Thymus (tissue), 11 donors: Measurements from ENCODE around the gene IL36RN. TPM values are rescaled to one million over a fixed set of nuclear protein-coding genes. Genes with fewer than 3 reads are reported as not detected.
"Not testable (repeated sequence)": the region's sequence is repeated elsewhere in the genome, so short reads cannot be mapped to it uniquely, and the experiment has no call there.

Source experiments
- DNase-seq, 9 donors: peaks; one replicate each; pipeline ENCODE4 v3.0.0-alpha.2; 2013; ENCODE audit warnings: low spot score in 9 of 9, low read depth in 6 of 9, missing footprints in 1 of 9
- H3K27ac ChIP-seq, 2 donors: one replicate each; pipeline ENCODE4 v1.5.1; 2013; ENCODE audit warnings: control low read depth in 1 of 2, low read depth in 1 of 2, low read length in 1 of 2, mild to moderate bottlenecking in 1 of 2, moderate library complexity in 1 of 2
- H3K27me3 ChIP-seq, 2 donors: one replicate each; pipeline ENCODE4 v1.5.1; 2013; ENCODE audit warnings: low read length in 1 of 2; ENCODE audit not compliant: control insufficient read depth in 2 of 2, insufficient read depth in 1 of 2
- H3K36me3 ChIP-seq, 2 donors: one replicate each; pipeline ENCODE4 v1.5.1; 2013; ENCODE audit warnings: low read length in 1 of 2, mild to moderate bottlenecking in 1 of 2, moderate library complexity in 1 of 2; ENCODE audit not compliant: control insufficient read depth in 2 of 2, insufficient read depth in 2 of 2
- H3K4me1 ChIP-seq, 2 donors: one replicate each; pipeline ENCODE4 v1.5.1; 2013; ENCODE audit warnings: low read length in 2 of 2; ENCODE audit not compliant: control insufficient read depth in 2 of 2, insufficient read depth in 2 of 2
- H3K4me3 ChIP-seq, 2 donors: one replicate each; pipeline ENCODE4 v1.5.1; 2013; ENCODE audit warnings: low read length in 2 of 2, control low read depth in 1 of 2, mild to moderate bottlenecking in 1 of 2
- H3K9me3 ChIP-seq, 2 donors: one replicate each; pipeline ENCODE4 v1.5.1; 2013; ENCODE audit warnings: low read length in 1 of 2, mild to moderate bottlenecking in 1 of 2; ENCODE audit not compliant: control insufficient read depth in 2 of 2, insufficient read depth in 1 of 2
- WGBS: extraction: QIAGEN DNeasy Blood & Tissue Kit; methylation state at CpG from one replicate; pipeline ENCODE4 v1.1.7; 2013; 5-methylcytosine and 5-hydroxymethylcytosine counted together
- polyA plus RNA-seq: library from polyadenylated mRNA; stranded (reverse); fragments of 200-250 nt; gene quantifications from one replicate; pipeline ENCODE4 v1.2.3, GENCODE V29; 2013
- total RNA-seq: library from RNA; stranded (reverse); fragments of 120-200 nt; gene quantifications from one replicate; pipeline ENCODE4 v1.2.4, GENCODE V29; 2013
- donor health status: healthy.

The IL36RN gene
- total and polyA plus RNA-seq, 2 donors, result 0.09 to 2.4 TPM

DNA sequence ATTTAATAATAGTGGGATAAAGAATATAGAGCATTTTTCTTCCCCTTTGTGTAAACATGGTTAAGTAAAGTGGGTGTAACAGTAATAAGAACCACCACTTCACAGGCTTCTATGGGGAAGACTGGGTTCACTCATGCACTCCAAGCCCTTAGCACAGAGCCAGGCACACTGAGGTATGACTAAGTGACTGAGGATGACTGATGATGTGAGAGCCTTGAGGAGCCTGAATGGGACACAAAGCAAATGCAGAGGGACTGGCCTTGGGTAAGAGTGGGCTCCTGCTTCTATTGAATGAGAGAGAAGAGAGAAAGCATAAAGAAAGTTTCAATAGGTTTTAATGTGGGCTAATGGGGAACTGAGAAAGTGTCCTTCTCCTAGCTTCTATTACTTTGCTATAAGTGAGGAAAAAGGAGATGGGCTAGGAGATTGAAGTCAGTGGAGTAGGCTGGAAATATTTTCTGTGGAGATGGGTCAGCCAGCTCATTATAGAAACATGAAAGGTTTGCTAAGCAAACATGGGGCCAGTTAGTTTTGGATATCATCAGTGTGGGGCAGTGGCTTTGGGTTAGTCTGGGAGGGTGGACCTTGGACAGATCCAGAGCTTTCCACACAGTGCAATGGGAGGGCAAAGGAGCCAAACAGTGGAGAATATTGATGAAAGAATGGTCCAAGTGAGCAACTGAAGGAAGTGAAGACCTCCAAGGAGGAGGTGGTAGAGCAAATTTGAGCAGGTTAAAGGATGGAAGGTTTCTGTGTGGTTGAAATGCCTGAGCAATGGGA, 29.4 kb downstream of the IL36RN start:
- H3K4me3 ChIP-seq, result no peak overlapping the region
- no peaks in the 10 kb centered on the region for H3K27me3 ChIP-seq
- DNase-seq, result no peak
- no peaks in the 10 kb centered on the region for H3K4me1 ChIP-seq
- H3K27ac ChIP-seq, result no peak overlapping the region
- no peaks in the 10 kb centered on the region for H3K36me3 ChIP-seq
- no peaks in the 10 kb centered on the region for H3K9me3 ChIP-seq

DNA sequence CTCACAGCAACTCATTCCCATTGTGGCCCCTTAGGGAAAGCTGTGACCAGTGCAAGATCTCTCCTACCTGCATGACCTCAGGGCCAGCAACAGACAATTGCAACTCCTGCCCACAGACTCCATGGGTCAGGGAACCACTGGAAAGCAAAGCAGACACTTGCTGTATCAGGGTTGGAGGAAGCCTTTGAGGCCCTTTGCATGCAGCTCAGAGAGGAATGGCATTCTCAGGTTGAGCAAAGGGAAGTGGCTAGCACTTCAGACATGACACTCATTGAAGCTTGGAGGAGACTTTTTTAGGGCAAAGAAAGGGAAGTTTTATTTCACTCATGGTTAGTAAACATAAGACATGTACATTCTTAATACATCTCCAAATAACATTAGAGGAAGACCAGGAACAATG, 30.9 kb downstream of the IL36RN start:
- no peak overlapping the region for H3K27ac ChIP-seq
- no peaks in the 10 kb centered on the region for H3K4me1 ChIP-seq
- no peaks in the 10 kb centered on the region for H3K9me3 ChIP-seq
- no peaks in the 10 kb centered on the region for H3K27me3 ChIP-seq
- H3K36me3 ChIP-seq, result no peaks in the 10 kb centered on the region
- H3K4me3 ChIP-seq, result no peak overlapping the region
- no peak for DNase-seq

DNA sequence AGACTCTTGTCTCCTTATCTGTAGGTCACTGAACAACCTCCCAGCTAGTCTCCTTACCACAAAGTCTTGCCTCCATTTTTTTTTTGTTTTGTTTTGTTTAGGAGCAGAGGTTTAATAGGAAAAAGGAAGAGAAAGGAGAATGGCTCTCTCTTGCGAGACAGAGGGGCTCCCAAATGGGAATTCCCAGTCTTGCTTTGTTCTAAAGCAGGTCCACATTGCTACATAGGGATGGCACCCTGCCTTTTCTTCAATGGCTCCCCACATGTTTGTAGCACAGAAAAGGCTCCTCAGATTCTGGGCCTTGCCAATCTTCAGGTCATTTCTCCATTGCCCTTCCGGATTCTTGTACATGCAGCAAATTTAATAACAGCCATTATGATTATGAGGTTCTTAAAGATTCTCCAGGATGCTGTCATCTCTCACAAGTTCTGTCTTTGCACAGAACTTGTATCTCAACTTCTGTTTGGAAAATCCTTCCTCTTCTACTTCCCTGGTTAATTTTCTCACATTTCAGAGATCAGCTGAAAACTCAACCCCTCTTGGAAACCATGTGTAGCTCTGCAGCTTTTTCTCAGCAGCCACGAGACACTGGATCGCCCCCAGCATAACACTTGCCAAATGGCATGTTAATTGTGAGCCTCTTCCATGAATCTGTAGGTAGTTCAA, 32.4 kb downstream of the IL36RN start:
- Histone ChIP-seq H3K27me3 (no peaks in the 10 kb centered on the region), H3K27ac (no peak overlapping the region), H3K4me1 (no peaks in the 10 kb centered on the region), H3K9me3 (no peaks in the 10 kb centered on the region), H3K4me3 (no peak overlapping the region), H3K36me3 (no peaks in the 10 kb centered on the region)
- DNase-seq, result no peak
- WGBS, result 83% methylated on average over 4 of the region's 4 CpGs

DNA sequence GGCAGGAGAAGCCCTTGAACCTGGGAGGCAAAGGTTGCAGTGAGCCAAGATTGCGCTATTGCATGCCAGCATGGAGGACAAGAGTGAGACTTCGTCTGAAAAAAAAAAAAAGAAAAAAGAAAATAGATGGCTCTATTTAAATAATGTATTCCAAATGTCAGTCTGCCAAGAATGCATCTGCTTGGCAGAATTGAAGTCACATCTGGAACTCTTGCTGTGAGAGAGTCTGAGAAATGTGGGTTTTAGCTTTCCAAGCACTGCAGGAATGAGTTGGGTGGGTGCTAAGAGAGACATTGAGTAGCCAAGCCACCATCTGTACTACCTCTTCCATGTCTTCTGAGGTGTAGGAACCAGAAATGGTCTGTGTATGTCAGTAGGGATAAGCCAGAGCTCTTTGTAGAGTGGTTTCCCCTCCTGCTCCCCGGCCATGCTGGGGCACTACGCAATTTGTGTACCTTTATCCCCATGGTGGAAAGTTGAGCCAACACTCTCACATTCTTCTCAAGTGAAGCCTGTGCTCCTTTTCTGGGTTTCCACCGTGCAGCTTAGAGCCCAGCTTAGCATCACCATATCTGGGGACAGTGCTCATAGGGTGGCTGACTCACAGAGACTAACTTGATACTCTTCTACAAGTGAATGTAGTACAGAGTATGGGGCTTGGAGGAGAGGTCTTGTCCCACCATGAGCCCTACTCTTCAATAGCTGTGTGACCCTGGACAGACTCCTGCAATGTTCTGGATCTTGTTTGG, 34.0 kb downstream of the IL36RN start:
- Histone ChIP-seq H3K27ac (no peak overlapping the region), H3K36me3 (no peaks in the 10 kb centered on the region), H3K4me3 (no peak overlapping the region), H3K4me1 (no peaks in the 10 kb centered on the region), H3K9me3 (no peaks in the 10 kb centered on the region), H3K27me3 (no peaks in the 10 kb centered on the region)
- DNase-seq, result no peak
- WGBS, result 98% methylated on average over 5 of the region's 5 CpGs

DNA sequence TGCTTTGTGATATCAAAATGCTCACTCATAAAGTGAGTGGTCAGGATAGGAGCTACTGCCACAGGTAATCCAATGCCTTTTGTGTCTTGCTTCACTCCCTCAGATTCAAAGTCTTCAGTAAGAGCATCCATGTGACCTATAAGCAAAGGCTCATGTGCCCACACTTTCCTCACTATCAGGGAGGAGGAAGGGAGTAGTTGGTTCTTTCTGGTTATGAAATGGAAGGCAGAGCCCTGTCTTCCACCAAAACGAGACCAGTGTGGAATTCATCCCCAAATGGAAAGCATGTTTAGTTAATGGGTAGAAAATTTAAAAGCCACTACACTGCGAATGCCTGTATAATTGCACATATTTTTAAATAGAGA, 34.6 kb downstream of the IL36RN start:
- Histone ChIP-seq H3K4me3 (no peak overlapping the region), H3K27me3 (no peaks in the 10 kb centered on the region), H3K4me1 (no peaks in the 10 kb centered on the region), H3K9me3 (no peaks in the 10 kb centered on the region), H3K27ac (no peak overlapping the region), H3K36me3 (no peaks in the 10 kb centered on the region)
- DNase-seq, result no peak
- 73% methylated on average over 2 of the region's 2 CpGs for WGBS

DNA sequence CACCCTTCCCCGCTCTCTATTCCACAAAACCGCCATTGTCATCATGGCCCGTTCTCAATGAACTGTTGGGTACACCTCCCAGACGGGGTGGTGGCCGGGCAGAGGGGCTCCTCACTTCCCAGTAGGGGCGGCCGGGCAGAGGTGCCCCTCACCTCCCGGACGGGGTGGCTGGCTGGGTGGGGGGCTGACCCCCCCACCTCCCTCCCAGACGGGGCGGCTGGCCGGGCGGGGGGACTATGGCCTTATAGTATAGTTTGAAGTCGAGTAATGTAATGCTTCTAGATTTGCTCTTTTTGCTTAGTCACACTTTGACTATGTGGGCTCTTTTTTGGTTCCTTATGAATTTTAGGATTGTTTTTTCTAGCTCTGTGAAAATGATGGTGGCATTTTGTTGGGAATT, 37.3 kb downstream of the IL36RN start:
- not testable (repeated sequence) for H3K36me3 ChIP-seq, H3K4me3 ChIP-seq, DNase-seq, H3K4me1 ChIP-seq, H3K27me3 ChIP-seq, H3K27ac ChIP-seq, H3K9me3 ChIP-seq
- WGBS, result 97% methylated on average over 14 of the region's 14 CpGs

DNA sequence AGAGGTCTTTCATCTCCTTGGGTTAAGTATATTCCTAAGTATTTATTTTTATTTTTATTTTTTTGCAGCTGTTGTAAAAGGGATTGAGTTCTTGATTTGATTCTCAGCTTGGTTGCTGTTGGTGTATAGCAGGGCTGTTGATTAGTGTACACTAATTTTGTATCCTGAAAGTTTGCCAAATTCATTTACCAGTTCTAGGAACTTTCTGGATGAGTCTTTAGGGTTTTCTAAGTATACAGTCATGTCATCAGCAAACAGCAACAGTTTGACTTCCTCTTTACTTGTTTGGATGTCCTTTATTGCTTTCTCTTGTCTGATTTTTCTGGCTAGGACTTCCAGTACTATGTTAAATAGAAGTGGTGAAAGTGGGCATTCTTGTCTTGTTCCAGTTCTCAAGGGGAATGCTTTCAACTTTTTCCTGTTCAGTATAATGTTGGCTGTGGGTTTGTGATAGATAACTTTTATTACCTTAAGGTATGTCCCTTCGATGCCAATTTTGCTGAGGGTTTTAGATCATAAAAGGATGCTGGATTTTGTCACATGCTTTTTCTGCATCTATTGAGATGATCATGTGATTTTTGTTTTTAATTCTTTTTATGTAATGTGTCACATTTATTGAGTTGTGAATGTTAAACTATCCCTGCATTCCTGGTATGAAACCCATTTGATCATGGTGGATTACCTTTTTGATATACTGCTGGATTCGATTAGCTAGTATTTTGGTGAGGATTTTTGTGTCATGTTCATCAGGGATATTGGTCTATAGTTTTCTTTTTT, 38.0 kb downstream of the IL36RN start:
- not testable (repeated sequence) for H3K27ac ChIP-seq, DNase-seq, H3K27me3 ChIP-seq, H3K4me3 ChIP-seq, H3K4me1 ChIP-seq, H3K36me3 ChIP-seq, H3K9me3 ChIP-seq
- 97% methylated on average over 2 of the region's 2 CpGs for WGBS

DNA sequence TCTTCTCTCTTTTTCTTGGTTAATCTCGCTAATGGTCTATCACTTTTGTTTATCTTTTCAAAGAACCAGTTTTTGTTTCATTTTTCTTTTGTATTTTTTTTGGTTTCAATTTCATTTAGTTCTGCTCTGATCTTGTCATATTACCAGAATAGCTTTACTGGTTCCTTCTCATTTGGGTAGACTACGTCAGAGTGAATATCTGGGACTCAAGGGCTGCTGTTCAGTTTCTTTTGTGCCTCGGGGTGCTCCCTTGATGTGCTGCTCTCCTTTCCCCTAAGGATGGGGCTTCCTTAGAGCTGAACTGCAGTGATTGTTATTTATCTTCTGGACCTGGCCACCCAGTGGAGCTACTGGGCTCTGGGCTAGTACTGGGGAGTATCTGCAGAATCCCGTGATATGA, 39.0 kb downstream of the IL36RN start:
- H3K4me1 ChIP-seq, result no peaks in the 10 kb centered on the region
- peaks cover 0 to 4% of the 10 kb centered on the region in 2 donors for H3K9me3 ChIP-seq
- no peaks in the 10 kb centered on the region for H3K36me3 ChIP-seq
- H3K27me3 ChIP-seq, result no peaks in the 10 kb centered on the region
- no peak for DNase-seq
- H3K4me3 ChIP-seq, result no peak overlapping the region
- 84% methylated on average over 4 of the region's 4 CpGs for WGBS
- H3K27ac ChIP-seq, result no peak overlapping the region

DNA sequence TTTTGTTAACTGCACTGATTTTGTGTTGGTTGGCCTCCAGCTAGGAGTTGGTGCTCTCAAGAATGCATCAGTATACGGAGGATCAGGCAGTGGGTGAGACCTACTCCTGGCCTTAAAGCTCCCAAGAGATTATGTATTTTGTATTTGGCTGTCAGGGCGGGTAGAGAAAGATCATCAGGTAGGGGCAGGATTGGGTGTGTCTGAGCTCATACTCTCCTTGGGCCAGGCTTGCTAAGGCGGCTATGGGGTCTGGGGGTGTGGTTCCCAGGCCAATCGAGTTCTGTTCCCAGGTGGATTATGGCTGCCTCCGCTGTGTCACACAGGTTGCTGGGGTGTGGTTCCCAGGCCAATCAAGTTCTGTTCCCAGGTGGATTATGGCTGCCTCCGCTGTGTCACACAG, 39.5 kb downstream of the IL36RN start:
- Histone ChIP-seq H3K27ac (no peak overlapping the region), H3K4me3 (no peak overlapping the region), H3K36me3 (no peaks in the 10 kb centered on the region), H3K27me3 (no peaks in the 10 kb centered on the region), H3K9me3 (peaks cover 0 to 4% of the 10 kb centered on the region in 2 donors), H3K4me1 (no peaks in the 10 kb centered on the region)
- WGBS, result over 99% methylated on average over 6 of the region's 6 CpGs
- DNase-seq, result no peak
